ENCODE measurements around the gene KCNRG. TPM values are rescaled to one million over a fixed set of nuclear protein-coding genes. Genes with fewer than 3 reads are reported as not detected.

Gene KCNRG
- total RNA-seq, 4 donors from 2014 or later: 0.32 to 6.7 (median 3.4) TPM

- H3K27ac ChIP-seq: no peak overlapping the region
- H3K9me3 ChIP-seq: no peaks in the 10 kb centered on the region
- no peaks in the 10 kb centered on the region for H3K27me3 ChIP-seq
- H3K36me3 ChIP-seq: peaks cover 0 to 22% of the 10 kb centered on the region in 2 donors
- TF ChIP-seq POLR2AphosphoS5 (IDR thresholded peaks at IDR 0.05): no peak
- no peak for TF ChIP-seq CTCF (IDR thresholded peaks at IDR 0.05)
- no peak for TF ChIP-seq POLR2A (IDR thresholded peaks at IDR 0.05)
- no peak for TF ChIP-seq EP300 (IDR thresholded peaks at IDR 0.05)
- no peak for ATAC-seq
- H3K4me1 ChIP-seq: peaks cover 0 to 53% (median 4%) of the 10 kb centered on the region in 3 donors
- H3K4me3 ChIP-seq: no peak overlapping the region
These were observed 54.9 kb downstream of the KCNRG start for GRCh38 chr13:50070186-50070585.

Small RNA genes lying within 50 kb of the gene (small RNA-seq; reads per million reads assigned to genes)
- gene MIR16-1 (0 to 0.89 (median 0.12) reads per million in 4 donors), gene MIR3613 (0 to 1.3 (median 0.81) reads per million in 4 donors), gene RF02105 (0 reads per million in 4 donors), gene RF02106 (0 reads per million in 4 donors), gene RF02107 (0 reads per million in 4 donors), gene RF02108 (0 reads per million in 4 donors)

Other genes starting within 250 kb of the KCNRG start
- gene KPNA3, start 222.8 kb upstream of the KCNRG start, total RNA-seq: 10 to 100 TPM; 41.2 to 67.5 (median 55.8) TPM
- 10 to 100 TPM in 3 of 4 donors, 1 to 10 TPM in 1; 8.6 to 16.5 (median 15.1) TPM for gene SPRYD7, start 79.1 kb upstream of the KCNRG start, total RNA-seq
- gene TRIM13, start 18.4 kb upstream of the KCNRG start, total RNA-seq: 10 to 100 TPM; 25.4 to 45.8 (median 37.5) TPM